ENCODE results near the gene COL18A1.

- no peak for TF ChIP-seq POLR2A (IDR thresholded peaks at IDR 0.05)
- TF ChIP-seq CTCF (IDR thresholded peaks at IDR 0.05) = no peak
Measured at GRCh38 chr21:45562402-45562801, 157.4 kb downstream of the COL18A1 start.
